T-helper 17 cell (primary cell): ENCODE results near the gene LRRC46. TPM values are rescaled to one million over a fixed set of nuclear protein-coding genes. Genes with fewer than 3 reads are reported as not detected.

ENCODE experiments used
- ATAC-seq: fragments of 150-1000 bp; cut with Tn5 transposase; 2 replicates; pipeline ENCODE4 v1.10.0; 2021; ENCODE audit warnings: mild to moderate bottlenecking, moderate library complexity
- DNase-seq, 3 donors: peaks; one replicate each; pipeline versions ENCODE4 v3.0.0 to v3.0.0-alpha.2; 2020 to 2021
- H3K9me3 ChIP-seq: one replicate; pipeline ENCODE4 v1.7.0; 2013; ENCODE audit warnings: low read length, mild to moderate bottlenecking; ENCODE audit not compliant: control insufficient read depth, poor library complexity, severe bottlenecking
- H3K27ac Mint-ChIP-seq: one replicate; pipeline ENCODE4 v1.8.0; 2022; ENCODE audit warnings: mild to moderate bottlenecking, moderate library complexity, mixed read lengths
- H3K27me3 Mint-ChIP-seq: one replicate; pipeline ENCODE4 v1.8.0; 2022; ENCODE audit warnings: mixed read lengths
- H3K36me3 Mint-ChIP-seq: one replicate; pipeline ENCODE4 v1.8.0; 2022; ENCODE audit warnings: low read depth, mixed read lengths
- H3K4me1 Mint-ChIP-seq: one replicate; pipeline ENCODE4 v1.8.0; 2022; ENCODE audit warnings: mild to moderate bottlenecking, mixed read lengths
- H3K4me3 Mint-ChIP-seq: one replicate; pipeline ENCODE4 v1.8.0; 2022; ENCODE audit warnings: mild to moderate bottlenecking, moderate library complexity, mixed read lengths
- total RNA-seq, 4 donors: library from RNA in 2 of 4; stranded (reverse) in 2 of 4; gene quantifications; one replicate each; pipeline ENCODE4 v1.2.3 and lab custom pipeline; 2022 to 2026

LRRC46 gene
- total RNA-seq, 2 donors from 2014 or later, result 0.90 to 0.99 TPM

GRCh38 chr17:47844227-47844626 lies 12.8 kb downstream of the LRRC46 start:
- peaks cover 22% of the 10 kb centered on the region for H3K4me1 Mint-ChIP-seq
- no peaks in the 10 kb centered on the region for H3K36me3 Mint-ChIP-seq
- H3K4me3 Mint-ChIP-seq, result no peak overlapping the region
- ATAC-seq (no peak), DNase-seq (no peak)
- no peaks in the 10 kb centered on the region for H3K9me3 ChIP-seq
- H3K27me3 Mint-ChIP-seq, result peaks cover 41% of the 10 kb centered on the region
- H3K27ac Mint-ChIP-seq, result no peak overlapping the region

- peaks cover 49% of the 10 kb centered on the region for H3K27me3 Mint-ChIP-seq
- H3K36me3 Mint-ChIP-seq, result no peaks in the 10 kb centered on the region
- DNase-seq (no peak), ATAC-seq (no peak)
- H3K4me1 Mint-ChIP-seq, result peaks cover 23% of the 10 kb centered on the region
- no peak overlapping the region for H3K4me3 Mint-ChIP-seq
- no peak overlapping the region for H3K27ac Mint-ChIP-seq
- no peaks in the 10 kb centered on the region for H3K9me3 ChIP-seq
These were observed 13.6 kb downstream of the LRRC46 start for GRCh38 chr17:47844814-47845715.

GRCh38 chr17:47845716-47846075 lies 14.2 kb downstream of the LRRC46 start:
- no peaks in the 10 kb centered on the region for H3K9me3 ChIP-seq
- DNase-seq (no peak), ATAC-seq (no peak)
- Mint-ChIP-seq H3K36me3 (no peaks in the 10 kb centered on the region), H3K27ac (no peak overlapping the region), H3K27me3 (peaks cover 56% of the 10 kb centered on the region), H3K4me3 (peak overlapping the region; percentile 21), H3K4me1 (peaks cover 23% of the 10 kb centered on the region)

GRCh38 chr17:47846716-47847340 lies 15.4 kb downstream of the LRRC46 start:
- ATAC-seq (no peak), DNase-seq (no peak)
- Mint-ChIP-seq H3K4me3 (peak overlapping the region; percentile 59), H3K36me3 (no peaks in the 10 kb centered on the region), H3K4me1 (peaks cover 20% of the 10 kb centered on the region), H3K27ac (no peak overlapping the region), H3K27me3 (peaks cover 59% of the 10 kb centered on the region)
- no peaks in the 10 kb centered on the region for H3K9me3 ChIP-seq

- Mint-ChIP-seq H3K4me1 (peaks cover 28% of the 10 kb centered on the region), H3K27ac (no peak overlapping the region), H3K27me3 (peaks cover 67% of the 10 kb centered on the region), H3K36me3 (no peaks in the 10 kb centered on the region), H3K4me3 (no peak overlapping the region)
- H3K9me3 ChIP-seq, result no peaks in the 10 kb centered on the region
- peak; percentile 42 for ATAC-seq
- DNase-seq, result no peak
These were observed 16.1 kb downstream of the LRRC46 start for GRCh38 chr17:47847341-47848197.

GRCh38 chr17:47848198-47848513 lies 16.7 kb downstream of the LRRC46 start:
- Mint-ChIP-seq H3K27ac (no peak overlapping the region), H3K27me3 (peaks cover 73% of the 10 kb centered on the region), H3K4me3 (no peak overlapping the region), H3K4me1 (peaks cover 24% of the 10 kb centered on the region), H3K36me3 (no peaks in the 10 kb centered on the region)
- no peaks in the 10 kb centered on the region for H3K9me3 ChIP-seq
- DNase-seq (no peak), ATAC-seq (no peak)

- DNase-seq (no peak), ATAC-seq (no peak)
- Mint-ChIP-seq H3K27me3 (peaks cover 81% of the 10 kb centered on the region), H3K4me1 (peaks cover 32% of the 10 kb centered on the region), H3K36me3 (peaks cover 1% of the 10 kb centered on the region), H3K4me3 (peak overlapping the region; percentile 76), H3K27ac (no peak overlapping the region)
- H3K9me3 ChIP-seq, result no peaks in the 10 kb centered on the region
These were observed 18.9 kb downstream of the LRRC46 start for GRCh38 chr17:47850373-47850691.

GRCh38 chr17:47850692-47851573 lies 19.5 kb downstream of the LRRC46 start, which contains the start of gene SP6:
Gene SP6, minus strand, starts transcription at chr17:47851163. Its CDS starts 2,734 bp downstream, at chr17:47848429.
- peaks cover 3% of the 10 kb centered on the region for H3K36me3 Mint-ChIP-seq
- H3K4me1 Mint-ChIP-seq, result peaks cover 32% of the 10 kb centered on the region
- H3K4me3 Mint-ChIP-seq, result peak within 1 kb of the TSS; percentile 84
- H3K27ac Mint-ChIP-seq, result no peak within 1 kb of the TSS
- ATAC-seq (peak; percentile 84), DNase-seq (peak; percentile 31 to 41 (median 41))
- H3K9me3 ChIP-seq, result no peaks in the 10 kb centered on the region
- H3K27me3 Mint-ChIP-seq, result peaks cover 81% of the 10 kb centered on the region

GRCh38 chr17:47851764-47852112 lies 20.3 kb downstream of the LRRC46 start:
- Mint-ChIP-seq H3K4me1 (peaks cover 32% of the 10 kb centered on the region), H3K27me3 (peaks cover 81% of the 10 kb centered on the region), H3K4me3 (peak overlapping the region; percentile 84), H3K27ac (no peak overlapping the region), H3K36me3 (peaks cover 3% of the 10 kb centered on the region)
- no peaks in the 10 kb centered on the region for H3K9me3 ChIP-seq
- DNase-seq (no peak), ATAC-seq (no peak)

- H3K36me3 Mint-ChIP-seq, result peaks cover 3% of the 10 kb centered on the region
- no peaks in the 10 kb centered on the region for H3K9me3 ChIP-seq
- peaks cover 28% of the 10 kb centered on the region for H3K4me1 Mint-ChIP-seq
- peaks cover 79% of the 10 kb centered on the region for H3K27me3 Mint-ChIP-seq
- DNase-seq (no peak), ATAC-seq (no peak)
- peak overlapping the region; percentile 84 for H3K4me3 Mint-ChIP-seq
- no peak overlapping the region for H3K27ac Mint-ChIP-seq
These were observed 20.9 kb downstream of the LRRC46 start for GRCh38 chr17:47852113-47852949.

GRCh38 chr17:47853616-47854015 lies 22.1 kb downstream of the LRRC46 start:
- no peak for ATAC-seq
- no peak overlapping the region for H3K27ac Mint-ChIP-seq

GRCh38 chr17:47855737-47856136 lies 24.3 kb downstream of the LRRC46 start:
- Mint-ChIP-seq H3K36me3 (peaks cover 3% of the 10 kb centered on the region), H3K27me3 (peaks cover 79% of the 10 kb centered on the region), H3K4me3 (no peak overlapping the region), H3K4me1 (peaks cover 19% of the 10 kb centered on the region), H3K27ac (no peak overlapping the region)
- DNase-seq (no peak), ATAC-seq (no peak)
- H3K9me3 ChIP-seq, result no peaks in the 10 kb centered on the region

More at GRCh38 chr17:47853616-47854015, 22.1 kb downstream of the LRRC46 start:
- peaks cover 84% of the 10 kb centered on the region for H3K27me3 Mint-ChIP-seq
- no peak overlapping the region for H3K4me3 Mint-ChIP-seq
- H3K9me3 ChIP-seq, result no peaks in the 10 kb centered on the region
- DNase-seq, result no peak
- peaks cover 28% of the 10 kb centered on the region for H3K4me1 Mint-ChIP-seq
- peaks cover 3% of the 10 kb centered on the region for H3K36me3 Mint-ChIP-seq
